ENCODE data around the gene OR52L1.

The OR52L1 gene

GRCh38 chr11:5938603-5938965, 48.2 kb downstream of the OR52L1 start:
- no peak for DNase-seq

GRCh38 chr11:5937868-5938602, 48.8 kb downstream of the OR52L1 start:
- no peak for DNase-seq

All from suppressor macrophage treated with lipopolysaccharide for 4 hours (primary cell).